A549 treated with Mapracorat at 1 μM for 4 hours (cell line): ENCODE data around the gene TET3. TPM values are rescaled to one million over a fixed set of nuclear protein-coding genes. Genes with fewer than 3 reads are reported as not detected.

Experiments
- total RNA-seq: library from RNA; stranded (reverse); fragments of 200-300 nt; extraction: Qiagen RNA extraction; gene quantifications from 5 replicates; pipeline ENCODE4 v1.2.3, GENCODE V29; 2022

TET3 gene
- 6.7 to 9.3 TPM (median 9.0 TPM) in 5 replicates for total RNA-seq

GRCh38 chr2:73984203-73984921 lies at the start of gene TET3:
TSS of gene TET3 (plus strand) at chr2:73984910. CDS start at chr2:73986404, 1,494 bp downstream.

Other genes starting within 250 kb of the TET3 start
- 64.6 to 94.2 TPM (median 77.9 TPM) in 5 replicates for gene TPRKB, start 247.6 kb upstream of the TET3 start, total RNA-seq
- gene DUSP11, start 204.8 kb upstream of the TET3 start, total RNA-seq: 35.9 to 41.4 TPM (median 39.8 TPM) in 5 replicates
- gene C2orf78, start 200.7 kb upstream of the TET3 start, total RNA-seq: not detected in 5 replicates
- gene STAMBP, start 155.9 kb upstream of the TET3 start, total RNA-seq: 47.6 to 51.1 TPM (median 49.3 TPM) in 5 replicates
- gene ACTG2, start 91.9 kb upstream of the TET3 start, total RNA-seq: 0.18 to 0.56 TPM (median 0.29 TPM) in 5 replicates
- 144 to 166 TPM (median 157 TPM) in 5 replicates for gene DGUOK, start 58.0 kb upstream of the TET3 start, total RNA-seq
- 120 to 163 TPM (median 136 TPM) in 5 replicates for gene BOLA3, start 163.0 kb downstream of the TET3 start, total RNA-seq
- 66.2 to 90.4 TPM (median 80.3 TPM) in 5 replicates for gene MOB1A, start 194.0 kb downstream of the TET3 start, total RNA-seq
- gene MTHFD2, start 213.7 kb downstream of the TET3 start, total RNA-seq: 136 to 148 TPM (median 145 TPM) in 5 replicates